Measurements from ENCODE around the gene MYO1C. TPM values are rescaled to one million over a fixed set of nuclear protein-coding genes. Genes with fewer than 3 reads are reported as not detected.

MYO1C gene
- total RNA-seq, 2 donors from 2014 or later: 280 to 315 TPM

DNA sequence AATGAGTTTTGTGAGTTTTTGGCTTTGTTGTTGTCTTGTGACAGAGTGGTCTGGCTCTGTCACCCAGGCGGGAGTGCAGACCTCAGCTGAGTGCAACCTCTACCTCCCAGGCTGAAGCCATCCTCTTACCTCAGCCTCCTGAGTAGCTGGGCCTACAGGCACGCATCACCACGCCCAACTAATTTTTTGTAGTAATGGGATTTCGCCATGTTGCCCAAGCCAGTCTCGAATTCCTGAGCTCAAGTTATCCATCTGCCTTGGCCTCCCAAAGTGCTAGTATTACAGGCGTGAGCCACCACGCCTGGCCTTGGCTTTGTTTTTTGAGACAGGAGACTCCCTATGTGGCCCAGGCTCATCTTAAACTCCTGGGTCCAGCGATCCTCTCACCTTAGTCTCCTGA is 51.6 kb downstream of the MYO1C start:
- no peak overlapping the region for H3K27ac ChIP-seq
- intact Hi-C loops (cut with DNase I): no loop called here
- no peaks in the 10 kb centered on the region for H3K4me1 ChIP-seq
- TF ChIP-seq, protein P1, sequence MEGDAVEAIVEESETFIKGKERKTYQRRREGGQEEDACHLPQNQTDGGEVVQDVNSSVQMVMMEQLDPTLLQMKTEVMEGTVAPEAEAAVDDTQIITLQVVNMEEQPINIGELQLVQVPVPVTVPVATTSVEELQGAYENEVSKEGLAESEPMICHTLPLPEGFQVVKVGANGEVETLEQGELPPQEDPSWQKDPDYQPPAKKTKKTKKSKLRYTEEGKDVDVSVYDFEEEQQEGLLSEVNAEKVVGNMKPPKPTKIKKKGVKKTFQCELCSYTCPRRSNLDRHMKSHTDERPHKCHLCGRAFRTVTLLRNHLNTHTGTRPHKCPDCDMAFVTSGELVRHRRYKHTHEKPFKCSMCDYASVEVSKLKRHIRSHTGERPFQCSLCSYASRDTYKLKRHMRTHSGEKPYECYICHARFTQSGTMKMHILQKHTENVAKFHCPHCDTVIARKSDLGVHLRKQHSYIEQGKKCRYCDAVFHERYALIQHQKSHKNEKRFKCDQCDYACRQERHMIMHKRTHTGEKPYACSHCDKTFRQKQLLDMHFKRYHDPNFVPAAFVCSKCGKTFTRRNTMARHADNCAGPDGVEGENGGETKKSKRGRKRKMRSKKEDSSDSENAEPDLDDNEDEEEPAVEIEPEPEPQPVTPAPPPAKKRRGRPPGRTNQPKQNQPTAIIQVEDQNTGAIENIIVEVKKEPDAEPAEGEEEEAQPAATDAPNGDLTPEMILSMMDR (IDR thresholded peaks at IDR 0.05): no peak
- H3K9me3 ChIP-seq: no peaks in the 10 kb centered on the region
- H3K4me3 ChIP-seq: no peak overlapping the region
- no peak for DNase-seq
- H3K9ac ChIP-seq (ENCODE audit: low read depth in 2 of 2, low read length in 2 of 2): no peak overlapping the region
- peaks cover 4% of the 10 kb centered on the region for H3K36me3 ChIP-seq
- H3K27me3 ChIP-seq: no peaks in the 10 kb centered on the region

DNA sequence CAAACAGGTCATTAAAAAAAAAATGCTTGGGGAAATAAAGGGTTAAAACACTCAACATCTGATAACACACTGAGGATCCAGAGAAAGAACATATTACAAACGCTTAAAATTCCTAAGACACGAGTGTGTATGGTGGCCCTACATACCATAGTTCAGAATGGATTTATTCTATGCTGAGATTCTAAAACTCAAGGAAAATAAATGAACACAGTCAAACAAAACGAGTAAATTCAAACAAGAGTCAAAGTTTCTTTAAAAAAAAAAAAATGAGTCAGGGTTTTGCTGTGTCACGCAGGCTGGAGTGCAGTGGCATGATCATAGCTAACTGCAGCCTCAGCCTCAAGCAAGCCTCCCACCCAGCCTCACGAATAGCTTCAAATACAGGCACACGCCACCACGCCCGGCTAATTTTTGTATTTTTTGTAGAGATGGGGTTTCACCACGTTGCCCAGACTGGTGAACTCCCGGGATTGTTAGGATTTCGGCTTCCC is 53.8 kb downstream of the MYO1C start:
- DNase-seq: no peak
- Histone ChIP-seq H3K4me3 (no peak overlapping the region), H3K27me3 (no peaks in the 10 kb centered on the region), H3K27ac (no peak overlapping the region), H3K9ac (ENCODE audit: low read depth in 2 of 2, low read length in 2 of 2) (no peak overlapping the region), H3K9me3 (no peaks in the 10 kb centered on the region), H3K4me1 (no peaks in the 10 kb centered on the region), H3K36me3 (peaks cover 4% of the 10 kb centered on the region)
- intact Hi-C loops (cut with DNase I): no loop called here
- TF ChIP-seq, protein P1 (IDR thresholded peaks at IDR 0.05): no peak

DNA sequence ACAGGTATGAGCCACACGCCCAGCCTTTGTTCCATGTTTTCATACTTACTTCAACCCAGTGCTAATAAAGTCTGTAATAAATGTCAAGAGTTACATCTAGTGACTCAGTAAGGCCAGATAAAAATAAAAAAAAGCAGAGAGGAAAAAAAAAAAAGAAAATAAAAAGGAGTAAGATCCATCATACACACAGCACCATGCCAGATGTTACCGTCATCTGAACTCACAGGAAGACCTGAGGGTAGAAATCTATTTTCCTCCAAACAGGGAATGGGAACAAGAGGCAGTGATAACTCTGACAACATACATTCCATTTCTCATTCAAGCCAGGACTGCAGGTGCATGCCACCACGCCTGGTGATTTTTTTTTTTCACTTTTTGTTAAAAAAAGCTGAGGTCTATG is 57.2 kb downstream of the MYO1C start:
- no peaks in the 10 kb centered on the region for H3K4me1 ChIP-seq
- intact Hi-C loops (cut with DNase I): no loop called here

DNA sequence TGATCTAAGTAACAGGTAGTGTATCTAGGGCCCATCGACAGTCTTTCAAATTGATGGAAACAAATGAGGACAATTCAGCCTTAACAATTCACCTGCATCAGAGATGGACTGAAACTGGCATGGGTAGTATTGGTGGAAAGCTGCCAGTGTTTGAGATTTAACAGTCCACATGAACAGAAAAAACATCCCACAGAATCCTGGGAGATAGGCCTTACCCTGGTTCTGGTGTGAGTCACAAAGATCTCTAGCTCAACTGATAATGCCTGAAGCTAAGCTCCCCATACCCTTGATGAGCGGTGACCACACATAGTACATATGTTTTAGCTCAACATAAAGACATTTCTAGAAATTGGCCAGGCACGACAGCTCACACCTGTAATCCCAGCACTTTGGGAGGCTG is 58.3 kb downstream of the MYO1C start:
- Histone ChIP-seq H3K9ac (ENCODE audit: low read depth in 2 of 2, low read length in 2 of 2) (no peak overlapping the region), H3K27ac (no peak overlapping the region), H3K27me3 (no peaks in the 10 kb centered on the region), H3K36me3 (peaks cover 4% of the 10 kb centered on the region), H3K9me3 (no peaks in the 10 kb centered on the region), H3K4me1 (no peaks in the 10 kb centered on the region), H3K4me3 (no peak overlapping the region)
- DNase-seq: no peak
- intact Hi-C loops (cut with DNase I): no loop called here
- TF ChIP-seq, protein P1 (IDR thresholded peaks at IDR 0.05): no peak

More for the DNA sequence above, 57.2 kb downstream of the MYO1C start:
- H3K27me3 ChIP-seq: no peaks in the 10 kb centered on the region
- no peak for DNase-seq
- H3K36me3 ChIP-seq: peaks cover 4% of the 10 kb centered on the region
- no peaks in the 10 kb centered on the region for H3K9me3 ChIP-seq
- no peak overlapping the region for H3K27ac ChIP-seq
- no peak overlapping the region for H3K4me3 ChIP-seq
- TF ChIP-seq, protein P1 (IDR thresholded peaks at IDR 0.05): no peak
- no peak overlapping the region for H3K9ac ChIP-seq (ENCODE audit: low read depth in 2 of 2, low read length in 2 of 2)

DNA sequence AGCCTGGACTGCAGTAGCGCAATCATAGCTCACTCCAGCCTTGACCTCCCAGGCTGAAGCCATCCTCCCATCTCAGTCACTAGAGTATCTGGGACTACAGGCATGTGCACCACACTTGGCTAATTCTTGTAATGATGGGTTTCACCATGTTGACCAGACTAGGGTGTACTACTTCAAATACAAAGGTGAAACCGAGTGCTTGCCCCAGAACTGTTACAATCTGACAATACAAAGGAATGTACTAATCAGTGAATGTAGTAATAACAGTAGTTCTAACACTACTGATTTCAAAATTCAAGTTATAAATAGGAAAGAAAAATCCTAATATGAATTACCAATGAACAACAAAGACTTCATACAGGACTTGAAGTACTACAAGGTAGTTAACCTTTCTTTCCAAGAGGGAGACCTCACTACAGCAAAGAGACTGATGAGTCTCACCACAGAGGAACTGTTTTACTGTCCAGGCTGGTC is 60.8 kb downstream of the MYO1C start:
- intact Hi-C loops (cut with DNase I): no loop called here
- no peaks in the 10 kb centered on the region for H3K4me1 ChIP-seq
- TF ChIP-seq, protein P1 (IDR thresholded peaks at IDR 0.05): no peak
- no peak overlapping the region for H3K27ac ChIP-seq
- no peaks in the 10 kb centered on the region for H3K9me3 ChIP-seq
- H3K36me3 ChIP-seq: peaks cover 3% of the 10 kb centered on the region
- no peak for DNase-seq
- H3K9ac ChIP-seq (ENCODE audit: low read depth in 2 of 2, low read length in 2 of 2): no peak overlapping the region
- H3K4me3 ChIP-seq: no peak overlapping the region
- no peaks in the 10 kb centered on the region for H3K27me3 ChIP-seq

Data from colonic mucosa (tissue), 4 donors.